HG02623 (cell line): ENCODE data around the gene KCNS1.
"Not testable (repeated sequence)": the region's sequence is repeated elsewhere in the genome, so short reads cannot be mapped to it uniquely, and the experiment has no call there.

Experiments used
- ATAC-seq: cut with Tn5 transposase; IDR thresholded peaks from one replicate; pipeline ENCODE4 v1.9.1; 2021; ENCODE audit warnings: moderate library complexity; ENCODE audit not compliant: unreplicated experiment

The KCNS1 gene

DNA sequence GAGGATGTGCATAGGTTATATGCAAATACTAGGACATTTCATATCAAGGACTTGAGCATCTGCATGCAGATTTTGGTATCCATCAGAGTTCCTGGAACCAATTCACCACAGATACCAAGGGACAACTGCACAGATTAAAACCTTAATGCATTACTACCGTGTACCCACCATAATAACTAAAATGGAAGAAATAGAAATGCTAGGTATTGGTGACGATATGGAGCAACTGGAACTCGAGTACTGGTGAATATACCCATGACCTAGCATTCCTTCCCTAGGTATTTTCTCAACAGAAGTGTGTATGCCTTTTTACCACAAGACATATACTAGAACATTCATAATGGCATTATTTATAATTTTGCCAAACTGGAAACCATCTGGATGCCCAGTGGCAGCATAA, 18.5 kb downstream of the KCNS1 start:
- no peak for ATAC-seq

GRCh38 chr20:45080867-45081624, 19.9 kb downstream of the KCNS1 start:
- no peak for ATAC-seq

- no peak for ATAC-seq
These were observed 23.4 kb downstream of the KCNS1 start for GRCh38 chr20:45077559-45077958.

DNA sequence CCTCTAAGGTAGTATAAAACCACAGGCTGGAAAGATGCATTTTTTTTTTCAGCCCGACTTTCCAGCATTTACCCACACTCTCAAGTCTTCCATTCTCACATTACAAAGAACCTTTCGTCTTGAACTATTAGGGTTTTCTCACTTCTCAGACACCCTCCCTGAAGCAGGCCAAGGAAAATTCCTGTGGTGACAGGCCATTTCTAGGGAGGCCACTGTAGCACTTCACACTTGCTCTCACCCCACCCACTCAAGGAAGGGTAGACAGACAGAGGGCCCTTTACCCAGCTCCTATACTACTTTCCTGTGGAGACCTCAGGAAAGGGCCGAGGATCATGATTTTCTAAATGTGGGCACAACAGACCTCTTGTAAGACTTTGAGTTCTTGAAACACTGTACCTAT, 27.7 kb downstream of the KCNS1 start:
- no peak for ATAC-seq

GRCh38 chr20:45072066-45072465, 28.9 kb downstream of the KCNS1 start:
- no peak for ATAC-seq

- ATAC-seq, result no peak
These were observed 29.8 kb downstream of the KCNS1 start for GRCh38 chr20:45070932-45071632.

DNA sequence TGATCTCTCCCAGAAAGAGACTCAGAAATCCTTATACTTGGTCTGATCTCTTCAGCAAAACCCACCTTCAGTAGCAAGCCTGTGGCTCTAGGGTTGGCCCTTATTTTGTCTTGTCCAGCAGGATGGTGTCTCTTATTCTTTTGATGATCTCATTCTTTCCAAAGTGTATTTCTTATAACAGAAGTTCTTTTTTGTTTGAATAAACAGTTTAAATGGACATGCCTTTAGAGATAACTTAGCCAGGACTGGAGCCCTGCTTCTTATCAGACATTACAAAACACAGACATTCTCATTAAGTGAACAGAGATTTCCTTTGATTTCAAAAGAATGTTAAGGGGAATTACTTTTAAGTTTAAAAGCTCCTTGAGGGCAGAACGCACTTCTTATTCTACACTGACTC, 31.7 kb downstream of the KCNS1 start:
- no peak for ATAC-seq

GRCh38 chr20:45067558-45067957, 33.4 kb downstream of the KCNS1 start:
- no peak for ATAC-seq

DNA sequence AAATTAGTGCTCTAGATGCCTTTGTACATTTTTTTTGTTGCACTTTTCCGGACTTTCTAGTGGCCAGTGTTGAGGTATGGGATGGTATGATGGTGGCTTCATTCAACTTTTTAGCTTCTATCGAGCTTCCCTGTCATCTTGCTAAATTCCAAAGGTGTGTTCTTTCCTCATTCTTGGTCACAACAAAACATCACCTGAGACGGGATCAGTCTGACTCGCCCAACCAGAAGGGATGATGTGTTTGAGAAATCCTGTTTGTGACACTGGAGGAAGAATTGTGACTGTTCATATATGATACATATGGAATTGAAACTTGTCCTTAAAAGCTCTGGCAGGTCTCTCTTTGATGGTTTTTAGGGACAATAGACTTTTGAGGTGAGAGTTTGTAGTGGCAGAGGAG, 33.8 kb downstream of the KCNS1 start:
- ATAC-seq, result no peak

GRCh38 chr20:45066372-45066771, 34.6 kb downstream of the KCNS1 start:
- ATAC-seq, result no peak

- no peak for ATAC-seq
These were observed 36.1 kb downstream of the KCNS1 start for GRCh38 chr20:45064812-45065211.

- ATAC-seq, result not testable (repeated sequence)
These were observed 37.8 kb downstream of the KCNS1 start for GRCh38 chr20:45063107-45063506.

DNA sequence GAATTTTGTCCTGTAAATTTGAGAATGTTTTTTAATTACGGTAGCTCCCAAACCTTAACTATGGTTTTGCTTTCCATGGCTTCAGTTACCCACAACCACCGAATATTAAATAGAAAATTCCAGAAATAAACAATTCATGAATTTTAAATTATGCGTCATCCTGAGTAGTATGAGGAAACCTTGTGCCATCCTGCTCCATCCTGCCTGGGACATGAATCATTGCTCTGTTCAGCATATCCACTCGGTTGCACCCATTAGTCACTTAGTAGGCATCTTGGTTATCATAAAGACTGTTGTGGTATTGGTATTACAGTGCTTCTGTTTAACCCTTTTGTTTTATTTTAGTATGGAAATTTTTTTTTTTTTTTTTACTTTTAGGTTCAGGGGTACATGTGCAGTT, 39.7 kb downstream of the KCNS1 start:
- no peak for ATAC-seq

- no peak for ATAC-seq
These were observed 40.6 kb downstream of the KCNS1 start for GRCh38 chr20:45060294-45060693.

GRCh38 chr20:45059022-45059728, 41.8 kb downstream of the KCNS1 start:
- ATAC-seq, result no peak

DNA sequence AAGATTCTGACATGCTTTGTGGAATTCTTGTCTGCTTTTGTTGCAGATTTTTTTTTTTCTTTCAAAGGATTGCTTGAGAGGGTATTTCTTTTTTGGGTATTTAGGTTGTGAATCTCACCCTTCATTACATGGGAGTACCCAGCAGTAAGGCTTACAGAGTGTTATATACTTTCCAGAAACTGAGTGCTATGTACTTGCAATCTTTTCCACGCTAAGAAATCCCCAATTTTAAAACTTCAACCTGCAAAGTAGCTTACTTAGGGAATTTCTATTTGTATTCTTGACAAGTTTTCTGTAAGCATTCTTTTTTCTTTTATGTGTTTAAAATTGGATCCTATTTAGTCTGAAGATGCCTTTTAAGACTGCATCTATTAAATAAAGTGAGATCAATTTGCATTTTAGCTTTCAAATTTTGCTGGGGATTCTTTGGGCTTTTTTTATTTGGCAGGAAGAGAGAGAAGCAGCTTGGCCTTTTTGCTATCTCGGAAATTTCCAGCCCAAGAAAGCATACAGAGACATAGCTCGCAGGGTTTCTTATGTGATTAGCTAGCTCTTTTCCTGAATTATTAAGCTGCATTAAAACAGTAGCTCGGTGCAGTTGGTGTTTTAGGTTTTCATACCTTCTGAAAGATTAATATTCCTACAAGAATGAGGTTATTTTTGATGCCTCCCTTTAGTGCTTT, 42.6 kb downstream of the KCNS1 start:
- no peak for ATAC-seq

GRCh38 chr20:45056473-45057173, 44.3 kb downstream of the KCNS1 start:
- no peak for ATAC-seq

DNA sequence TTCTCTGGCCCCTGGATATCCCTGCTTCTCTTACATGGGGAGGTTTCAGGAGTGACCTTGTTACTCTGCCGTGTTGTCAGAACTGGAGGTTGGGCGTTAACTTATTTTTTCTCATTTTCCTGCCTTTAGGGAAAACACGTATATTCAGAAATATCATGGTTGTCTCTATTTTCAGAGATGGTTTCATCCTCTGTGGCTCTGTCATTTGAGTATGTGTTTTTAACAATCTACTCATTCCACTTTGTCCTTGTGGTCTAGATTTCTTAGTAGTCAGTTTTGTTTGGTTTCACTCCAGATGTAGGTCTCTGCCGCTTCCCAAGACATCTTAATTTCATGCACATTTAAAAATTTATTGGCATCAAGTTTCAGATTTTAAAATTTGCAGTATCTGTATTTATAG, 45.9 kb downstream of the KCNS1 start:
- no peak for ATAC-seq

- ATAC-seq, result no peak
These were observed 47.2 kb downstream of the KCNS1 start for GRCh38 chr20:45053430-45054351.
